ENCODE measurements around the gene ANO4.
"Not testable (repeated sequence)": the region's sequence is repeated elsewhere in the genome, so short reads cannot be mapped to it uniquely, and the experiment has no call there.

The ANO4 gene

DNA sequence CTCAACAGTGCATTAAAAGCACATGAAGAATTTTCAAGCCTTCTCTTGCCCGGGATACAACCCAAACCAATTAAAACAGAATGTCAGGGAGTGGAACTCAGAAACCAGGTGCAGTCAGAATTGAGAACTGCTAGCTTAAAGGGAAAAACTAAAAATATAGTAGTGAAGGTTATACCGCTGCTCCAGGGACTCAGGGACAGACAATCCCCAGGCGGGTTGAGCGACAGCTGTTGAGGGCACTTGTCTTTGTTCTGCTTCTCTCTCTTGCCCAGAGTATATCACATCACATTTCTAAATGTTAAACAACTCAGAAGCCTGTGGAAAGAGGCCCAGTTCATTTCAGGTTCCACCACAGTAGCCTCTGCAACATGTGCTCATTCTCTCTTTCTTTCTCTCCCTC, 322.3 kb downstream of the ANO4 start:
- TF ChIP-seq, protein P1, sequence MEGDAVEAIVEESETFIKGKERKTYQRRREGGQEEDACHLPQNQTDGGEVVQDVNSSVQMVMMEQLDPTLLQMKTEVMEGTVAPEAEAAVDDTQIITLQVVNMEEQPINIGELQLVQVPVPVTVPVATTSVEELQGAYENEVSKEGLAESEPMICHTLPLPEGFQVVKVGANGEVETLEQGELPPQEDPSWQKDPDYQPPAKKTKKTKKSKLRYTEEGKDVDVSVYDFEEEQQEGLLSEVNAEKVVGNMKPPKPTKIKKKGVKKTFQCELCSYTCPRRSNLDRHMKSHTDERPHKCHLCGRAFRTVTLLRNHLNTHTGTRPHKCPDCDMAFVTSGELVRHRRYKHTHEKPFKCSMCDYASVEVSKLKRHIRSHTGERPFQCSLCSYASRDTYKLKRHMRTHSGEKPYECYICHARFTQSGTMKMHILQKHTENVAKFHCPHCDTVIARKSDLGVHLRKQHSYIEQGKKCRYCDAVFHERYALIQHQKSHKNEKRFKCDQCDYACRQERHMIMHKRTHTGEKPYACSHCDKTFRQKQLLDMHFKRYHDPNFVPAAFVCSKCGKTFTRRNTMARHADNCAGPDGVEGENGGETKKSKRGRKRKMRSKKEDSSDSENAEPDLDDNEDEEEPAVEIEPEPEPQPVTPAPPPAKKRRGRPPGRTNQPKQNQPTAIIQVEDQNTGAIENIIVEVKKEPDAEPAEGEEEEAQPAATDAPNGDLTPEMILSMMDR (IDR thresholded peaks at IDR 0.05; ENCODE audit: low read depth, low read length, missing control alignments) = no peak
- no peak overlapping the region for H3K4me3 ChIP-seq (ENCODE audit: low read depth, low read length)
- DNase-seq (ENCODE audit: low read depth) = no peak

DNA sequence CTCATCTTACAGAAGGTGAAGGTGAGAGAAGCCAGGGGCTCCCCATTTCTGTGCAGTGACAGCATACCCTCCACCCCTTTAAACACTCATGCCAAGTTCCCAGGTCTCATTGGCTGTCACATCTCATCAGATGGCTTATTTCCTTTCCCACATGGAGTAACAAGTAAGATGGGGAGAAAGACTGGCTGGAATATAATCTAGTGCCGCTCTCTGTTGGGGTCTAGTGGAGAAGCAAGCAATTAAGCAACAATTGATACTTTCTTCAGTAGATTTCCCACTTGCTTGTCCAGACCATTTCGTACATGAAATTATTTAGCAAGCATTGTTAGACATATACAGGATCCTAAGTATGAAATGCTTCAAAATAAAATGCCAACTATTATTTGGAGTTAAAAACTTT, 323.3 kb downstream of the ANO4 start:
- H3K4me3 ChIP-seq (ENCODE audit: low read depth, low read length) = no peak overlapping the region
- TF ChIP-seq, protein P1 (IDR thresholded peaks at IDR 0.05; ENCODE audit: low read depth, low read length, missing control alignments) = no peak
- no peak for DNase-seq (ENCODE audit: low read depth)

DNA sequence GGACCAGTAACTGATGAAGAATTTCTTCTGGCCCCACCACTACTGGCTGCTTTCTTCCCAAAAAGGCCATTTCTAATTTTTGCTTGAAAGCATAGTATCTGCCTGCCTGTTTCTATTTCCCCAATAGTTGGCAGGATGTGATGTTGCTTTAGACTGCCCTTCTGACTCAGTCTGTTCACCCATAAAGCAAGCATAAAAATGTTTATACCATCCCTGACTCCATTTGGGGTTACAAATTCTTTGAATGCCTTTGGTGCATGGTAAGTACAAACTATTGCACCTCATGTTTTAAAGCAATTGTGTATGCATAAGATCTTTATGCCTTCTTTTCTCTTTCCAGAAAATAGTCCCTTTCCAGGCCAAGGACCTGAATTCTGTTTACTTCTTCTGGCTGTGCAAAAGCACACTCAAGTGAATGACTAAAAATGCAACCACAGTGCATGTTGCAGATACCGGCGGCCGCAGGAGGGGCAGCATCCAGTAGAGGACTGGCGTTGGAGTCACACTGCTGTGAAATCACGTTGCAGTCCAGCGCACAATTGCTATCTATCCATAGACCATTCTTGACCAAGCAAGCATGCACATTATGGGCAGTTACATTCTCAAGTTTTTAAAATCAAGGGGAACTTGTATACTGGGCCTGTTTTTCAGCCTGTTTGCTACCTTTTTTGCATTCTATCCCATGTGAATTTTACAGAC, 333.1 kb downstream of the ANO4 start:
- no peak for DNase-seq (ENCODE audit: low read depth)
- TF ChIP-seq, protein P1 (IDR thresholded peaks at IDR 0.05; ENCODE audit: low read depth, low read length, missing control alignments) = no peak
- H3K4me3 ChIP-seq (ENCODE audit: low read depth, low read length) = no peak overlapping the region

GRCh38 chr12:101145777-101146431, 351.3 kb downstream of the ANO4 start:
- DNase-seq (ENCODE audit: low read depth); H3K4me3 ChIP-seq (ENCODE audit: low read depth, low read length): not testable (repeated sequence)

DNA sequence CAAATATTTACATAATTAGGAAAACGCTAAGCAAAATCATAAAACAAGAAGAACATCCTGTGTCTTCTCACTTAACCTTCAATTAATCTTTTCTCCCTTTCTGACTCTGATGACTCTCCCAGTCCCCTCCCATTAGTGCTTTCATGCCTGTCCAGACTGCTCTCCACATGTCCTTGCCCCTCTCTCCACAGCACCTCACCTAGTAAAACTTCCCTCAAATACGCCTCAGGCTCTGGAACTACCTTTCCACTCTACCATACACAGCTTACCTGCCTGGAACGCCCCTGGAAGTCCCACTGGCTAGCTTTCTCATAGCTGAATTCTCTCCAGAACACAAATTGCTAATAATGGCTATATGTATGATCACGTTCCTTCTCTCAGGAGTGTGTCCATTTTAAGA, 370.7 kb downstream of the ANO4 start:
- no peak overlapping the region for H3K4me3 ChIP-seq (ENCODE audit: low read depth, low read length)
- TF ChIP-seq, protein P1 (IDR thresholded peaks at IDR 0.05; ENCODE audit: low read depth, low read length, missing control alignments) = no peak
- DNase-seq (ENCODE audit: low read depth) = no peak

- no peak for DNase-seq (ENCODE audit: low read depth)
- TF ChIP-seq, protein P1 (IDR thresholded peaks at IDR 0.05; ENCODE audit: low read depth, low read length, missing control alignments) = no peak
- H3K4me3 ChIP-seq (ENCODE audit: low read depth, low read length) = no peak overlapping the region
These were observed 372.3 kb downstream of the ANO4 start for GRCh38 chr12:101166866-101167265.

GRCh38 chr12:101168001-101168400, 373.4 kb downstream of the ANO4 start:
- H3K4me3 ChIP-seq (ENCODE audit: low read depth, low read length) = no peak overlapping the region
- DNase-seq (ENCODE audit: low read depth) = no peak
- TF ChIP-seq, protein P1 (IDR thresholded peaks at IDR 0.05; ENCODE audit: low read depth, low read length, missing control alignments) = no peak
